T-helper 2 cell treated with Interferon-gamma antibody and Interleukin-4, amounts not matched to agents 5 μg/mL and 100 μg/mL, for 36 hours (primary cell): ENCODE data around the gene DNAAF9.

ENCODE experiments used
- DNase-seq: peaks from one replicate; pipeline ENCODE4 v3.0.0; 2021; ENCODE audit warnings: low spot score
- H3K27ac Mint-ChIP-seq: one replicate; pipeline ENCODE4 v1.8.0; 2021; ENCODE audit warnings: mild to moderate bottlenecking, mixed read lengths
- H3K27me3 Mint-ChIP-seq: one replicate; pipeline ENCODE4 v1.8.0; 2021; ENCODE audit warnings: low read depth, mixed read lengths
- H3K36me3 Mint-ChIP-seq: one replicate; pipeline ENCODE4 v1.8.0; 2021; ENCODE audit warnings: low read depth, mixed read lengths
- H3K4me1 Mint-ChIP-seq: one replicate; pipeline ENCODE4 v1.8.0; 2021; ENCODE audit warnings: low read depth, mixed read lengths
- H3K4me3 Mint-ChIP-seq: one replicate; pipeline ENCODE4 v1.8.0; 2022; ENCODE audit warnings: mild to moderate bottlenecking, moderate library complexity, mixed read lengths
- H3K9me3 Mint-ChIP-seq: one replicate; pipeline ENCODE4 v1.8.0; 2021; ENCODE audit warnings: mixed read lengths

DNAAF9 gene

GRCh38 chr20:3407040-3407770 lies at the start of gene DNAAF9:
TSS of gene DNAAF9 (minus strand) at chr20:3407669. CDS start at chr20:3407557, 112 bp downstream.
- peak within 1 kb of the TSS; percentile 97 for H3K4me3 Mint-ChIP-seq
- no peaks in the 10 kb centered on the region for H3K9me3 Mint-ChIP-seq
- H3K36me3 Mint-ChIP-seq, result peaks cover 2% of the 10 kb centered on the region
- peak; percentile 33 for DNase-seq
- H3K4me1 Mint-ChIP-seq, result peaks cover 31% of the 10 kb centered on the region
- H3K27me3 Mint-ChIP-seq, result peaks cover 15% of the 10 kb centered on the region
- peak within 1 kb of the TSS; percentile 97 for H3K27ac Mint-ChIP-seq

GRCh38 chr20:3456648-3457047 lies 49.2 kb upstream of the DNAAF9 start:
- Mint-ChIP-seq H3K27me3 (peaks cover 21% of the 10 kb centered on the region), H3K27ac (no peak overlapping the region), H3K4me1 (no peaks in the 10 kb centered on the region), H3K9me3 (no peaks in the 10 kb centered on the region), H3K36me3 (no peaks in the 10 kb centered on the region), H3K4me3 (no peak overlapping the region)
- no peak for DNase-seq

DNA sequence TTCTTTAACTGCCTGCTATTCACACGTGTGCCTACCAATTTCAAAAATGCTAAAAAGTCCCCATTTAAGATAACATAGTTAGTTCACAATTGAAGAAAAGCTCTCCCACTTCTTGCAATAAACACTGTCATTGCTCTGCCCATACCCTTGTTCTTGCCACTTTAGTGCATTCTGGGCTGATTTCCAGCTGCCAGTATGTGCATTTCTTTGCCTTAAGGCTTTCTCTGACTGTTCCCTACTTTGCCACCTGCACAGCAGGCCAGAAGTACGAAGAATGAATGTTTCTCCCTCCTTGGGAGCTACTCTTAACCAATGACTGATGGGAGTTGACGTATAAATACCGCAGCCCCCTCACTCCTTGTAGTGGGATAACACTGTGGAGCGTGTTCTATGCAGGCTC lies 47.4 kb upstream of the DNAAF9 start:
- Mint-ChIP-seq H3K4me3 (no peak overlapping the region), H3K27ac (no peak overlapping the region), H3K27me3 (peaks cover 24% of the 10 kb centered on the region), H3K9me3 (no peaks in the 10 kb centered on the region), H3K4me1 (no peaks in the 10 kb centered on the region), H3K36me3 (no peaks in the 10 kb centered on the region)
- no peak for DNase-seq

DNA sequence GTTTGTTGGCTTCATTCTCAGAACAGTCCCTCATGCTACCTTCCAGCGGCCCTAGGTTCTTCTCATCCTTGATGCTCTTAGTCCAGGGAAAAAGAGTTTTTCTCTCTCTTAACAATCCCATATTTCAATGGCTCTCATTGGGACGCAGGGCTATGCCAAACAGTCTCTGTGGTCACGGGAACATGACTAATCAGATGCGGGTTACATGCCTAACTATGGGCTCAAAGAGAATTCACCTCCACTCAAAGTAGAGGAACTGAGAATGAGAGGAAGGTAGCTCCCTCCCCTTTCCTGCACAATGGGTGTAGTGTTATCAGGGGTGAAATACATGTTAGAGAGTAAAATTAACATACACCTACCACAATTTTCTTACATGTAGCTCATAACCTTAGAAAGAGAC lies 45.2 kb upstream of the DNAAF9 start:
- Mint-ChIP-seq H3K27me3 (peaks cover 25% of the 10 kb centered on the region), H3K4me1 (no peaks in the 10 kb centered on the region), H3K4me3 (no peak overlapping the region), H3K27ac (no peak overlapping the region), H3K9me3 (no peaks in the 10 kb centered on the region), H3K36me3 (no peaks in the 10 kb centered on the region)
- no peak for DNase-seq

DNA sequence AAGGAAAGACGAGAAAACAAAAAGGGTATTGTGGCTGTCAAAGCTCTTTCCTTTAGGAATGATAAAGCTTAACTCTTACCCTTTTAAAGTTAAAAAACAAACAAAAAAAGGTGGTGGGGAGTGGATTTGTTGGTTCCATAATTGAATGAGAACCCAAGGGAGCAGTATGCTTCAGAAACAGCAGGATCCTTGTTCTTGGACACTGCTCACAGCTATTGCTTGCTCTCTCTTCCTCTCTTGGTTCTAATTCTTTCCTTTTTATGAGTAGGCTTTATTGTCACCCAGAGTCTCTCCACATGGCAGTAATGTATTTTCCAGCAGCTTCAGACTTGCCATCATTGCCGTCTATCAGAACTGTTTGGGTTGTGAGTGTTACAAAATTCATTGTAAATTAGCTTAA lies 44.7 kb upstream of the DNAAF9 start:
- no peaks in the 10 kb centered on the region for H3K9me3 Mint-ChIP-seq
- H3K4me3 Mint-ChIP-seq, result no peak overlapping the region
- DNase-seq, result no peak
- no peaks in the 10 kb centered on the region for H3K36me3 Mint-ChIP-seq
- H3K4me1 Mint-ChIP-seq, result no peaks in the 10 kb centered on the region
- H3K27ac Mint-ChIP-seq, result no peak overlapping the region
- H3K27me3 Mint-ChIP-seq, result peaks cover 29% of the 10 kb centered on the region

- Mint-ChIP-seq H3K4me1 (no peaks in the 10 kb centered on the region), H3K27ac (no peak overlapping the region), H3K4me3 (no peak overlapping the region), H3K36me3 (no peaks in the 10 kb centered on the region), H3K27me3 (peaks cover 42% of the 10 kb centered on the region), H3K9me3 (no peaks in the 10 kb centered on the region)
- no peak for DNase-seq
These were observed 41.9 kb upstream of the DNAAF9 start for GRCh38 chr20:3449319-3449718.

- no peak overlapping the region for H3K4me3 Mint-ChIP-seq
- H3K27ac Mint-ChIP-seq, result no peak overlapping the region
- no peak for DNase-seq
- peaks cover 39% of the 10 kb centered on the region for H3K27me3 Mint-ChIP-seq
- no peaks in the 10 kb centered on the region for H3K36me3 Mint-ChIP-seq
- no peaks in the 10 kb centered on the region for H3K9me3 Mint-ChIP-seq
- no peaks in the 10 kb centered on the region for H3K4me1 Mint-ChIP-seq
These were observed 39.9 kb upstream of the DNAAF9 start for GRCh38 chr20:3447321-3447720.

- Mint-ChIP-seq H3K4me1 (no peaks in the 10 kb centered on the region), H3K36me3 (no peaks in the 10 kb centered on the region)
- DNase-seq, result no peak
These were observed 39.3 kb upstream of the DNAAF9 start for GRCh38 chr20:3446779-3447178.

GRCh38 chr20:3436864-3437574 lies 29.6 kb upstream of the DNAAF9 start:
- Mint-ChIP-seq H3K27me3 (peaks cover 19% of the 10 kb centered on the region), H3K27ac (no peak overlapping the region), H3K36me3 (no peaks in the 10 kb centered on the region), H3K9me3 (no peaks in the 10 kb centered on the region), H3K4me3 (no peak overlapping the region), H3K4me1 (no peaks in the 10 kb centered on the region)
- DNase-seq, result no peak

More at GRCh38 chr20:3446779-3447178, 39.3 kb upstream of the DNAAF9 start:
- Mint-ChIP-seq H3K27me3 (peaks cover 37% of the 10 kb centered on the region), H3K9me3 (no peaks in the 10 kb centered on the region), H3K27ac (no peak overlapping the region), H3K4me3 (no peak overlapping the region)

DNA sequence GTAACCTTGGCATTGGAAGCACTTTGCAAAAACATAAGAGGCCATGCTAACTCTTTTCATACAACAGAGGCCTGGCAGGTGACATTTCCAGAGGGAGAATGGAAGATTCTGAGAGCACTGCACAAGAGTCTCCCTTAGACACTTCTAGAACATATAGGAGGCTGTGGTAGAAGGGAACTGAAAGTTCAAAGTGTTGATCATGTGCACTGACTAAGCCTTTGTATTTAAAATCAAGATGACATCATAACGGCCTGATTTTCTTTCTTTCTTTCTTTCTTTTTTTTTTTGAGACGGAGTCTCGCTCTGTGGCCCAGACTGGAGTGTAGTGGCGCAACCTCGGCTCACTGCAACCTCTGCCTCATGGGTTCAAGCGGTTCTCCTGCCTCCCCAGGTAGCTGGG lies 26.8 kb upstream of the DNAAF9 start:
- Mint-ChIP-seq H3K9me3 (no peaks in the 10 kb centered on the region), H3K27me3 (peaks cover 30% of the 10 kb centered on the region), H3K4me1 (no peaks in the 10 kb centered on the region), H3K27ac (no peak overlapping the region), H3K36me3 (no peaks in the 10 kb centered on the region), H3K4me3 (no peak overlapping the region)
- no peak for DNase-seq

GRCh38 chr20:3433744-3434143 lies 26.3 kb upstream of the DNAAF9 start:
- no peak overlapping the region for H3K27ac Mint-ChIP-seq
- H3K27me3 Mint-ChIP-seq, result peaks cover 29% of the 10 kb centered on the region
- H3K36me3 Mint-ChIP-seq, result no peaks in the 10 kb centered on the region
- no peaks in the 10 kb centered on the region for H3K4me1 Mint-ChIP-seq
- no peak for DNase-seq
- H3K4me3 Mint-ChIP-seq, result no peak overlapping the region
- H3K9me3 Mint-ChIP-seq, result no peaks in the 10 kb centered on the region

GRCh38 chr20:3432844-3433243 lies 25.4 kb upstream of the DNAAF9 start:
- Mint-ChIP-seq H3K4me3 (no peak overlapping the region), H3K36me3 (no peaks in the 10 kb centered on the region), H3K4me1 (no peaks in the 10 kb centered on the region), H3K27ac (no peak overlapping the region), H3K27me3 (peaks cover 27% of the 10 kb centered on the region), H3K9me3 (no peaks in the 10 kb centered on the region)
- no peak for DNase-seq

DNA sequence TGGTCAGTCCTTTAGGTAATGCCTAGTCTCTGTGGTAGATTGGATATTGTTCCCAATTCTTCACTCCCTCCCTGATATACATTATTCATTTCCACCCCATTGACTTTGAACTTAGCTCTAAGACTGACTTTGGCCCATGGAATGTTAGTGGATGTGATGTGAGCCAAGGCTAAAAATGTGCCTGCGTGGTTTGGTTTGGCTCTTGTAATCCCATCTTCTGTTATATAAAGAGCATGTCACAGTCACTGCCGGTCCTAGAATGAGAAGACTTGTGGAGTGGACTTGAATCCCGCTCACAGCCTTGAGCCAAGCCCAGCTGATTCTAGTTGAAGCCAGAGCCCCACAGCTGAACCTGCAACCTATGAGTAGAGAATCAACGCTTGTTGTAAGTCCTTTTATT lies 23.6 kb upstream of the DNAAF9 start:
- Mint-ChIP-seq H3K9me3 (no peaks in the 10 kb centered on the region), H3K27me3 (peaks cover 30% of the 10 kb centered on the region), H3K27ac (no peak overlapping the region), H3K4me3 (no peak overlapping the region), H3K36me3 (no peaks in the 10 kb centered on the region), H3K4me1 (peaks cover 1% of the 10 kb centered on the region)
- DNase-seq, result no peak

- Mint-ChIP-seq H3K36me3 (no peaks in the 10 kb centered on the region), H3K4me3 (no peak overlapping the region), H3K9me3 (no peaks in the 10 kb centered on the region), H3K27ac (no peak overlapping the region), H3K4me1 (peaks cover 4% of the 10 kb centered on the region), H3K27me3 (peaks cover 30% of the 10 kb centered on the region)
- no peak for DNase-seq
These were observed 23.1 kb upstream of the DNAAF9 start for GRCh38 chr20:3430376-3431069.
